Uterus (tissue), 4 donors: Measurements from ENCODE around the gene GRK2. TPM values are rescaled to one million over a fixed set of nuclear protein-coding genes. Genes with fewer than 3 reads are reported as not detected.
A peak's percentile ranks its signal among the peaks of the same experiment; 100 is the strongest.

Experiments used
- DNase-seq, 2 donors: peaks; one replicate each; pipeline ENCODE4 v3.0.0-alpha.2; 2019 to 2020
- H3K27ac ChIP-seq, 2 donors: fragments of 200-600 bp; sonication (generic); 1 replicate in 1 of 2; 2 replicates in 1 of 2; pipeline ENCODE4 v1.5.1; 2016 to 2018
- H3K27me3 ChIP-seq, 2 donors: fragments of 200-600 bp; sonication (generic); one replicate each; pipeline ENCODE4 v1.5.1; 2018 to 2019; ENCODE audit warnings: control low read depth in 1 of 2
- H3K36me3 ChIP-seq, 2 donors: fragments of 200-600 bp; sonication (generic); one replicate each; pipeline ENCODE4 v1.5.1; 2019; ENCODE audit warnings: control low read depth in 1 of 2
- H3K4me1 ChIP-seq, 2 donors: fragments of 200-600 bp; sonication (generic); one replicate each; pipeline ENCODE4 v1.5.1; 2018 to 2019; ENCODE audit warnings: control low read depth in 1 of 2
- H3K4me3 ChIP-seq, 2 donors: fragments of 200-600 bp; sonication (generic); 1 replicate in 1 of 2; 2 replicates in 1 of 2; pipeline ENCODE4 v1.5.1; 2018 to 2019; ENCODE audit warnings: mild to moderate bottlenecking in 1 of 2
- H3K9me3 ChIP-seq, 2 donors: fragments of 200-600 bp; sonication (generic); one replicate each; pipeline ENCODE4 v1.5.1; 2019; ENCODE audit warnings: control low read depth in 1 of 2
- CTCF ChIP-seq, 4 experiments: fragments of 200-600 bp in 2 of 4; fragments of 450-650 bp in 2 of 4; sonication (generic) in 2 of 4; IDR thresholded peaks; one replicate each; pipeline ENCODE4 v1.5.1; 2016 to 2019; ENCODE audit warnings: antibody characterized with exemption in 4 of 4, mild to moderate bottlenecking in 2 of 4, moderate library complexity in 1 of 4
- POLR2A ChIP-seq, 2 donors: fragments of 450-650 bp; IDR thresholded peaks; one replicate each; pipeline ENCODE4 v1.6.1; 2016; ENCODE audit warnings: antibody characterized with exemption in 2 of 2, mild to moderate bottlenecking in 1 of 2, moderate library complexity in 1 of 2
- intact Hi-C: fragments of 100-400 bp; cut with DNase I; formaldehyde crosslinking; loops from one replicate; pipeline ENCODE4 v1.15.1; 2023; ENCODE audit warnings: low total_unique reads
- total RNA-seq, 4 donors: library from RNA; depleted of rRNA in 3 of 4; stranded (reverse); fragments of >200 nt in 3 of 4; gene quantifications; one replicate each; pipeline versions ENCODE4 v1.1.0 to v1.2.4, GENCODE V29; 2014 to 2023
- donor health status: DM: yes; HTN: yes; CAD: no.

The GRK2 gene
- total RNA-seq, 4 donors from 2014 or later: 25.0 to 93.8 (median 64.2) TPM

- intact Hi-C loops: loop anchor here (5.0 to 10.0 kb wide), 2 partner anchors 48 to 116 kb away; no protein-coding TSS in a partner anchor
- H3K36me3 ChIP-seq: no peaks in the 10 kb centered on the region
- peaks cover 21 to 31% of the 10 kb centered on the region in 2 donors for H3K4me1 ChIP-seq
- no peak overlapping the region for H3K4me3 ChIP-seq
- H3K9me3 ChIP-seq: no peaks in the 10 kb centered on the region
- TF ChIP-seq CTCF (IDR thresholded peaks at IDR 0.05) (no peak), POLR2A (IDR thresholded peaks at IDR 0.05) (no peak)
- no peaks in the 10 kb centered on the region for H3K27me3 ChIP-seq
- H3K27ac ChIP-seq: peak overlapping the region; percentile 70 to 88
- DNase-seq: peak in 1 of 2 donors; percentile 10
Measured at GRCh38 chr11:67268962-67269268, 2.6 kb downstream of the GRK2 start.

GRCh38 chr11:67269401-67270255 is 3.4 kb downstream of the GRK2 start:
- Histone ChIP-seq H3K36me3 (no peaks in the 10 kb centered on the region), H3K4me1 (peaks cover 21 to 36% of the 10 kb centered on the region in 2 donors), H3K4me3 (peak overlapping the region in 1 of 2 donors; percentile 27), H3K27me3 (no peaks in the 10 kb centered on the region), H3K9me3 (no peaks in the 10 kb centered on the region), H3K27ac (peak overlapping the region; percentile 70 to 88)
- TF ChIP-seq POLR2A (IDR thresholded peaks at IDR 0.05): no peak
- TF ChIP-seq CTCF (IDR thresholded peaks at IDR 0.05): no peak
- DNase-seq: peak; percentile 21 to 28
- intact Hi-C loops: loop anchor here (5.0 to 10.0 kb wide), 2 partner anchors 48 to 115 kb away; no protein-coding TSS in a partner anchor

- Histone ChIP-seq H3K27ac (peak overlapping the region; percentile 70 to 88), H3K9me3 (no peaks in the 10 kb centered on the region), H3K4me3 (peak overlapping the region in 1 of 2 donors; percentile 27), H3K36me3 (no peaks in the 10 kb centered on the region), H3K4me1 (peaks cover 21 to 44% of the 10 kb centered on the region in 2 donors), H3K27me3 (no peaks in the 10 kb centered on the region)
- peak; percentile 25 to 34 for DNase-seq
- TF ChIP-seq CTCF (IDR thresholded peaks at IDR 0.05): no peak
- TF ChIP-seq POLR2A (IDR thresholded peaks at IDR 0.05): no peak
- intact Hi-C loops: no loop called here
Measured at GRCh38 chr11:67270256-67271204, 4.3 kb downstream of the GRK2 start.

- DNase-seq: no peak
- no peaks in the 10 kb centered on the region for H3K9me3 ChIP-seq
- intact Hi-C loops: no loop called here
- no peaks in the 10 kb centered on the region for H3K27me3 ChIP-seq
- H3K4me1 ChIP-seq: peaks cover 21 to 51% of the 10 kb centered on the region in 2 donors
- H3K4me3 ChIP-seq: no peak overlapping the region
- no peaks in the 10 kb centered on the region for H3K36me3 ChIP-seq
- no peak for TF ChIP-seq POLR2A (IDR thresholded peaks at IDR 0.05)
- no peak overlapping the region for H3K27ac ChIP-seq
Measured at GRCh38 chr11:67271205-67271540, 4.9 kb downstream of the GRK2 start.

- H3K4me1 ChIP-seq: peaks cover 21 to 54% of the 10 kb centered on the region in 2 donors
- H3K9me3 ChIP-seq: no peaks in the 10 kb centered on the region
- peak overlapping the region; percentile 28 to 88 for H3K27ac ChIP-seq
- no peaks in the 10 kb centered on the region for H3K36me3 ChIP-seq
- intact Hi-C loops: no loop called here
- no peak overlapping the region for H3K4me3 ChIP-seq
- DNase-seq: peak in 1 of 2 donors; percentile 14
- no peaks in the 10 kb centered on the region for H3K27me3 ChIP-seq
- TF ChIP-seq CTCF (IDR thresholded peaks at IDR 0.05) (no peak), POLR2A (IDR thresholded peaks at IDR 0.05) (no peak)
Measured at GRCh38 chr11:67271541-67272284, 5.4 kb downstream of the GRK2 start.
